NT2/D1 (cell line): ENCODE measurements around the gene ELK4.

Experiments
- YY1 ChIP-seq: IDR thresholded peaks from 2 replicates; pipeline ENCODE4 v1.6.1; 2011; ENCODE audit not compliant: insufficient read length, insufficient read depth
- ZNF274 ChIP-seq: IDR thresholded peaks from 2 replicates; pipeline ENCODE4 v1.6.1; 2011; ENCODE audit warnings: mild to moderate bottlenecking, low read depth, low read length

DNA sequence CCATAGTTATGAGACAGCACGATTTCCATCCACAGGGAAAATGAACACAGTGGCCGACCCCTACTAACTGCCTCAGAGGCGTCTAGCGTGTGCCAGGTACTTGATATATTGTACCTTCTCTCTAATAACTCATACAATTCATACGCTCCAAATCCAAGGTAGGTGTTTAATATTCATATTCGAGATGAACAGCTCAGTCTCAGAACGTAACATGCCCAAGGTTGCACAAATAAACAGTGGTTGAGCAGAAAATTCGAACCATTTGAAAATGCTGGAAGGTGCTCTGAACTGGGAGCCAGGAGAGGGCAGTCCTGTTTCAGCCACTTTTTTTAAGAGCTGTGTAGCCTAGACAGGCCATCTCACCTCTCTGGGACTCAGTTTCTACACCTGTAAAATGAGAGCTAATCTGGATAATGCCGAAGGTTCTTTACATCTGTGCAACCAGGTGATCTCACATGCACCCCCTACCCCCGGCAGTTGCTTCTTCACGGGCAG is 40.6 kb upstream of the ELK4 start:
- TF ChIP-seq YY1 (no peak), ZNF274 (no peak)
